ENCODE data around the gene PRKN.

PRKN gene

GRCh38 chr6:161481786-161482516 lies 1245.6 kb downstream of the PRKN start:
- Histone ChIP-seq H3K27ac (ENCODE audit: low read length) (no peak overlapping the region), H3K27me3 (replicated peaks; ENCODE audit: insufficient read depth, low read length) (no peaks in the 10 kb centered on the region), H3K36me3 (replicated peaks; ENCODE audit: insufficient read depth, low read length) (no peaks in the 10 kb centered on the region), H3K9me2 (replicated peaks; ENCODE audit: insufficient read depth, low read length) (no peaks in the 10 kb centered on the region), H3K4me2 (ENCODE audit: low read depth, low read length) (no peak overlapping the region), H3K79me2 (ENCODE audit: low read length) (no peaks in the 10 kb centered on the region), H3K9me3 (replicated peaks; ENCODE audit: insufficient read depth, low read length) (no peaks in the 10 kb centered on the region), H4K20me1 (ENCODE audit: insufficient read depth, low read length) (no peaks in the 10 kb centered on the region), H2AFZ (ENCODE audit: low read length) (no peak overlapping the region), H3K9ac (ENCODE audit: low read length) (no peak overlapping the region), H3K4me3 (ENCODE audit: low read length) (no peak overlapping the region), H3K4me1 (ENCODE audit: low read length) (no peaks in the 10 kb centered on the region), H3F3A (ENCODE audit: insufficient read depth, low read length) (no peaks in the 10 kb centered on the region)
- no peak for DNase-seq
- TF ChIP-seq EZH2 (optimal IDR thresholded peaks at IDR 0.05; ENCODE audit: low read depth, low read length) = no peak

DNA sequence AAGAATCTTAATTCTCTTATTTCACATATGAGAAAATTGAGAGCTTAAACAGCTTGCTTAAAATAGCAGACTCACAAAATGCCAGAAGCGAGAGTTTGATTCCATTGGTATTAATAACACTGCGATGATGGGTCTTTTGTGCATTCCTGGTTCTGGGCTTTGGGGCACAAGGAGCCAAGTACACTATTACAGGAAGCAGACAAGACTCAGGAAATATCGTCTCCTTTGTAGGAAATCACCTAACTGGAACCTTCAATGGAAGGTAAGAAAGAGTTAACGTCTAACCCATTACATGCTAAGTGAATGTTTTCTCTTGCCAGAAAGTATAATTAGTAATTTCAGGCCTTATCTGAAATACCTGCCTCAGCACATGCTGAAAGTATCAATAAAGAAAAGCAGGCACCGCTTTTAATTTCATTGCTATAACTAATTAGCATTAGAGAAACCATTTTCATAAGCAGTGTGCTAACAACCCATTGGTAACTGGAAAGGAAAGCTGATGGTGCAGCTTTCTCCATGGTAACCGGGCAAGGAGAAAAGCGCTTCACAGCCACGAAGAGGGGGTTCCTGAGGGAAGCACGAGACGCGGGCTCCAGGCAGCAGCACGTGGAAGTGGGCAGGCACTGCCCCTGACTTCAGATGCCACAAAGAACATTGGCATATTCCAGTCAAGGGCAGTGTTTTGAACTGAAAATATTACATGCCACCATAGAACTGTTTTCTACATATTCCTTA lies 1247.0 kb downstream of the PRKN start:
- no peak for DNase-seq
- no peaks in the 10 kb centered on the region for H3K9me3 ChIP-seq (replicated peaks; ENCODE audit: insufficient read depth, low read length)
- TF ChIP-seq EZH2 (optimal IDR thresholded peaks at IDR 0.05; ENCODE audit: low read depth, low read length) (no peak), EZH2phosphoT487 (IDR thresholded peaks at IDR 0.05; ENCODE audit: low read length) (no peak), CTCF (IDR thresholded peaks at IDR 0.05; ENCODE audit: low read length) (no peak)
- no peak overlapping the region for H2AFZ ChIP-seq (ENCODE audit: low read length)
- H3K36me3 ChIP-seq (replicated peaks; ENCODE audit: insufficient read depth, low read length) = no peaks in the 10 kb centered on the region
- H3F3A ChIP-seq (ENCODE audit: insufficient read depth, low read length) = no peaks in the 10 kb centered on the region
- H3K4me1 ChIP-seq (ENCODE audit: low read length) = no peaks in the 10 kb centered on the region
- H4K20me1 ChIP-seq (ENCODE audit: insufficient read depth, low read length) = no peaks in the 10 kb centered on the region
- no peak overlapping the region for H3K9ac ChIP-seq (ENCODE audit: low read length)
- H3K27ac ChIP-seq (ENCODE audit: low read length) = no peak overlapping the region
- H3K4me3 ChIP-seq (ENCODE audit: low read length) = no peak overlapping the region
- H3K27me3 ChIP-seq (replicated peaks; ENCODE audit: insufficient read depth, low read length) = no peaks in the 10 kb centered on the region
- H3K79me2 ChIP-seq (ENCODE audit: low read length) = no peaks in the 10 kb centered on the region
- H3K9me2 ChIP-seq (replicated peaks; ENCODE audit: insufficient read depth, low read length) = no peaks in the 10 kb centered on the region
- H3K4me2 ChIP-seq (ENCODE audit: low read depth, low read length) = no peak overlapping the region

DNA sequence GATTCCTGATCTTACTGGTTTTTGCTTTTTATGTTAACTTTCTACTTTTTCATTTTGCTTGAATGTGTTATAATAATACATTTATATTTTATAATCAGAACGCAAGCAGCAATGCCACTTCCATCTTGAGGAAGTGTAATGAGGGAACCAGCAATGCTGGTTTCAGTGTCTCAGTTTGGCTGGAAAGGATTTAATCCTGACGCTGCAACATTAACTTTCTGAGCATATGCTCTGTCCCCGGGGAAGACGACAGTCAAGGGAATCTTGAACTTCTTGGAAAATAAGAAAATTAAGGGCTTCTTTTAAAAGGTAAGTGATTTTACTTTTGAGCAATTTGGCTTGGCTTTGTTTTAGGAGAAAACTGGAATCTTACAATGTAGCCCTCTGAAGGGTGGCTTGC lies 1248.2 kb downstream of the PRKN start:
- TF ChIP-seq EZH2phosphoT487 (IDR thresholded peaks at IDR 0.05; ENCODE audit: low read length) (no peak), CTCF (IDR thresholded peaks at IDR 0.05; ENCODE audit: low read length) (no peak), EZH2 (optimal IDR thresholded peaks at IDR 0.05; ENCODE audit: low read depth, low read length) (no peak)
- no peak overlapping the region for H3K9ac ChIP-seq (ENCODE audit: low read length)

More for the DNA sequence above, 1248.2 kb downstream of the PRKN start:
- Histone ChIP-seq H3K4me1 (ENCODE audit: low read length) (no peaks in the 10 kb centered on the region), H3K27me3 (replicated peaks; ENCODE audit: insufficient read depth, low read length) (no peaks in the 10 kb centered on the region), H3K4me3 (ENCODE audit: low read length) (no peak overlapping the region), H3K4me2 (ENCODE audit: low read depth, low read length) (no peak overlapping the region), H3K9me3 (replicated peaks; ENCODE audit: insufficient read depth, low read length) (no peaks in the 10 kb centered on the region), H3K79me2 (ENCODE audit: low read length) (no peaks in the 10 kb centered on the region), H3K36me3 (replicated peaks; ENCODE audit: insufficient read depth, low read length) (no peaks in the 10 kb centered on the region), H3F3A (ENCODE audit: insufficient read depth, low read length) (no peaks in the 10 kb centered on the region), H2AFZ (ENCODE audit: low read length) (no peak overlapping the region), H4K20me1 (ENCODE audit: insufficient read depth, low read length) (no peaks in the 10 kb centered on the region), H3K27ac (ENCODE audit: low read length) (no peak overlapping the region), H3K9me2 (replicated peaks; ENCODE audit: insufficient read depth, low read length) (no peaks in the 10 kb centered on the region)
- no peak for DNase-seq
